BJ (cell line): ENCODE measurements around the gene GLMN. TPM values are rescaled to one million over a fixed set of nuclear protein-coding genes. Genes with fewer than 3 reads are reported as not detected.

ENCODE experiments used
- CTCF ChIA-PET: fragments of 350-600 bp; formaldehyde crosslinking; extraction: SDS; loops from one replicate; lab custom pipeline; 2021; ENCODE audit warnings: antibody characterized with exemption, inconsistent platforms; lab: Yijun Ruan, JAX
- POLR2A ChIA-PET: fragments of 300-600 bp; sonication (Branson Sonifier 250); formaldehyde crosslinking; extraction: SDS; loops from one replicate; lab custom pipeline; 2021; ENCODE audit warnings: antibody characterized with exemption; lab: Charles Lee
- DNase-seq: peaks from one replicate; pipeline ENCODE4 v3.0.0-alpha.2; 2011; ENCODE audit warnings: low read depth
- H3K27me3 ChIP-seq: 2 replicates; pipeline ENCODE4 v1.6.0; 2011; ENCODE audit warnings: low read length; ENCODE audit not compliant: control insufficient read depth, insufficient read depth
- H3K36me3 ChIP-seq: 2 replicates; pipeline ENCODE4 v1.5.1; 2011; ENCODE audit warnings: low read length; ENCODE audit not compliant: control insufficient read depth, insufficient read depth
- H3K4me3 ChIP-seq: 2 replicates; pipeline ENCODE4 v1.5.1; 2011; ENCODE audit warnings: low read depth, mild to moderate bottlenecking, control low read depth, low read length
- polyA plus RNA-seq: library from polyadenylated mRNA; depleted of rRNA; stranded (reverse); fragments of >200 nt; gene quantifications from 2 replicates; pipeline ENCODE4 v1.2.3, GENCODE V29; 2011
- TF ChIP-seq, protein P1 (sequence below): IDR thresholded peaks from 2 replicates; pipeline ENCODE4 v1.5.1; 2011; ENCODE audit warnings: low read depth, mild to moderate bottlenecking, control low read depth, inconsistent platforms, low read length, moderate library complexity; ENCODE audit not compliant: insufficient read depth

GLMN gene
- polyA plus RNA-seq, 1 experiment: 1.3 TPM

- no peaks in the 10 kb centered on the region for H3K27me3 ChIP-seq
- TF ChIP-seq, protein P1, sequence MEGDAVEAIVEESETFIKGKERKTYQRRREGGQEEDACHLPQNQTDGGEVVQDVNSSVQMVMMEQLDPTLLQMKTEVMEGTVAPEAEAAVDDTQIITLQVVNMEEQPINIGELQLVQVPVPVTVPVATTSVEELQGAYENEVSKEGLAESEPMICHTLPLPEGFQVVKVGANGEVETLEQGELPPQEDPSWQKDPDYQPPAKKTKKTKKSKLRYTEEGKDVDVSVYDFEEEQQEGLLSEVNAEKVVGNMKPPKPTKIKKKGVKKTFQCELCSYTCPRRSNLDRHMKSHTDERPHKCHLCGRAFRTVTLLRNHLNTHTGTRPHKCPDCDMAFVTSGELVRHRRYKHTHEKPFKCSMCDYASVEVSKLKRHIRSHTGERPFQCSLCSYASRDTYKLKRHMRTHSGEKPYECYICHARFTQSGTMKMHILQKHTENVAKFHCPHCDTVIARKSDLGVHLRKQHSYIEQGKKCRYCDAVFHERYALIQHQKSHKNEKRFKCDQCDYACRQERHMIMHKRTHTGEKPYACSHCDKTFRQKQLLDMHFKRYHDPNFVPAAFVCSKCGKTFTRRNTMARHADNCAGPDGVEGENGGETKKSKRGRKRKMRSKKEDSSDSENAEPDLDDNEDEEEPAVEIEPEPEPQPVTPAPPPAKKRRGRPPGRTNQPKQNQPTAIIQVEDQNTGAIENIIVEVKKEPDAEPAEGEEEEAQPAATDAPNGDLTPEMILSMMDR: no peak
- H3K36me3 ChIP-seq: no peaks in the 10 kb centered on the region
- ChIA-PET POLR2A (no interaction called here), CTCF (interaction anchor here (0.5 kb wide), 1 partner anchor 23 kb away, joined by 4 read pairs; no protein-coding TSS in a partner anchor)
- no peak for DNase-seq
- H3K4me3 ChIP-seq: no peak overlapping the region
Measured at GRCh38 chr1:92218559-92218958, 80.2 kb downstream of the GLMN start.

- H3K36me3 ChIP-seq: no peaks in the 10 kb centered on the region
- POLR2A ChIA-PET: no interaction called here
- H3K4me3 ChIP-seq: no peak within 1 kb of the TSS
- TF ChIP-seq, protein P1: no peak
- CTCF ChIA-PET: no interaction called here
- H3K27me3 ChIP-seq: no peaks in the 10 kb centered on the region
- no peak for DNase-seq
Measured at GRCh38 chr1:92217721-92218120, 81.1 kb downstream of the GLMN start, which contains the start of gene C1orf146. C1orf146 (plus strand) TSS chr1:92217915; CDS start chr1:92231421, 13,506 bp downstream.

DNA sequence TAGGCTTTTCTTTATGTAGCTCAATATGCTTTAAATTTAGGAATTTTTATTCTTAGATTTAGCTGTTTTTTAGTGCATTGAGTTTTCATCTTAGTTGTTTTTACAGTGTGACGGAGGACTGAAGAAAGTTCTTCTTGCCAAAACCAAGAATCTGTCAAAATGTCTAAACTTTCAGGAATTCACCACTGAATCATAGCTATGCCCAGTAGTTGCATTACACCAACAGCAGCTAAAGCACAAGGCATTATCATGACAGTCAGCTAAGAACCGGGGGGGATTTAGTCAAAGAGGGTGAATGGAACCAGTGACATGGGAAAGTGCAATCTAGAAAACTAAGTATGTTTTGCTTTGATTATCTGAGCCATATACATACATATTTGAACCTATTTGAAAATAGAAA is 87.6 kb downstream of the GLMN start:
- H3K36me3 ChIP-seq: no peaks in the 10 kb centered on the region
- no peak overlapping the region for H3K4me3 ChIP-seq
- ChIA-PET CTCF (interaction anchor here (0.5 to 1.3 kb wide), 3 partner anchors 39 to 243 kb away, joined by 3 read pairs; no protein-coding TSS in a partner anchor), POLR2A (interaction anchor here (0.6 kb wide), 1 partner anchor 8 kb away, joined by 7 read pairs; no protein-coding TSS in a partner anchor)
- no peak for DNase-seq
- H3K27me3 ChIP-seq: no peaks in the 10 kb centered on the region
- TF ChIP-seq, protein P1: no peak

DNA sequence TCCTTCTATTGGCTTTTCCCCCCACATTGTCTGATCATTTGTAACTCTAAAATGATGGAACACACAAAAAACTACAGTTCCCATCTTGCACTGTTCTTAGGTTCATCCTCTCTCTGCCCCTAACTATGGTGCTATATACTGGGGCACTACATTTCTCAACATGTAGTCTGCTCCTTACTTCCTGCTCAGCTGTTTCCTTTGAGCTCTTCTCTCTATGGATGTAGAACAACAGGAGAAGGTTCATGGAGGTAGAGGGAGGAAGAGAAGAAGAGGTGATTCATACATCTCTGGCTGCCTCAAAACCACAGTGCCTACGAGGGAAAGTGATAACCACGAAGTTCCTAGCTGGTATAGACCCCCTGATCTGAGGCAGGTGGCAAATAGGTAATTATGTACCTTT is 88.1 kb downstream of the GLMN start:
- Histone ChIP-seq H3K4me3 (no peak overlapping the region), H3K36me3 (no peaks in the 10 kb centered on the region), H3K27me3 (no peaks in the 10 kb centered on the region)
- TF ChIP-seq, protein P1: no peak
- CTCF ChIA-PET: interaction anchor here (0.5 to 1.3 kb wide), 2 partner anchors 81 to 242 kb away, joined by 3 read pairs; no protein-coding TSS in a partner anchor
- DNase-seq: no peak
- POLR2A ChIA-PET: no interaction called here

DNA sequence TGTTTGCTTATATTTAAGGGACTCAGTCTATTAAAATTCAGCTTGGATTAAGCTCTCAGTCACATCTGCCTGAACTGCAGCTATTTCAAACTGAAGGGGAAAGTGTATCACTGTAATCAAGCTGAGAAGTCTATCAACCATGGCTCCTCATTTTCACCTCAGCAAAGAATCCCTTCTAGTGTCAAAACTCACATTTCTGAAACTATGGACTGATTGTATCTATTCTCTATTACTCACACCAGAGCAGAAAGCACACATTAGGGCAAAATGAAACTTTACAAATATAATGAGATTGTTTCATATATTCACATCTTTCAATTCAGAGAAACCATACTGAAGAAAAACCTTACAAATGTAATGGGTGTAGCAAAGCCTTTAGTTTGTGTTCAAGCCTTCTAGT is 95.7 kb downstream of the GLMN start:
- ChIA-PET CTCF (no interaction called here), POLR2A (no interaction called here)
- no peak overlapping the region for H3K4me3 ChIP-seq
- no peaks in the 10 kb centered on the region for H3K27me3 ChIP-seq
- H3K36me3 ChIP-seq: no peaks in the 10 kb centered on the region
- no peak for DNase-seq
- TF ChIP-seq, protein P1: no peak
